SKM-1 (cell line): Measurements from ENCODE around the gene ZNF385C.

Source experiments
- DNase-seq: peaks from one replicate; lab custom pipeline; 2025; ENCODE audit not compliant: unreplicated experiment; lab: John Stamatoyannopoulos, UW

ZNF385C gene

DNA sequence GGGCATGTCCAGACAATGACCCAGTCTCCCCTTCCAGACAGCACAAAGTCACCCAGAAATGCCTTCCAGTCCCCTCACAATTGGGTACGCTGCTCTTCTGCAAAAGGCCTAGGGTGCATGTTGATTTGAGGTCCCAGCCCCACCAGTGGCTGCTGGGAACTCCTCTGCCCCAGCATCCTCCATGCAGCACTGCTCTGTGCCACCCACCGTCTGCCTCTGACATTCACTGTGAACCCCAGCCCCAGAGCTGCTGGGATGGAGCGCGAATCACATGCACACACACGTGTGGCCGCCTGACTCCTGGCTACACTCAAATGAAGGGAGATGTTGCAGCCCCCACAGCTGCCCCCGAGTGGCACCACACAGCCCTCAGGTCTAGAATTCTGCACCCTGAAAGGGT lies 46.6 kb downstream of the ZNF385C start:
- no peak for DNase-seq

DNA sequence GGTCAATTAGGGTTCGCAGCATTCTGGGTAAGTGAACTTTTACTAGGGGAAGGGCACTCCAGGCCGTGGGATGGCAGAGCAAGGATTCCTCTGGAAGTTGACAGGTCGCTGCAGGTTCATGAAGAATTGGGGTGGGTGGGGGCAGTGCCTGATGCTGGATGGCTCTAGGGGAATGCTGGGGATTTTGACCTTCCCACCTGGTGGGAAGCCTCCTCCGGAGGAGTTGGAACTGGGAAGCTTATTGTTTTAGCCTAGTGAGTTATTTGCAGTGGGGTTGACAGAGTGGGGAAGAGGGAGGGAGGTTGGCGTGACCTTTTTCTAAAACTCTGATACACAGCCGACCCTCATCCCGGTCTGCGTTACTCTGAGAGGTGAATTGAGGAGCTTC lies 47.3 kb downstream of the ZNF385C start:
- no peak for DNase-seq

DNA sequence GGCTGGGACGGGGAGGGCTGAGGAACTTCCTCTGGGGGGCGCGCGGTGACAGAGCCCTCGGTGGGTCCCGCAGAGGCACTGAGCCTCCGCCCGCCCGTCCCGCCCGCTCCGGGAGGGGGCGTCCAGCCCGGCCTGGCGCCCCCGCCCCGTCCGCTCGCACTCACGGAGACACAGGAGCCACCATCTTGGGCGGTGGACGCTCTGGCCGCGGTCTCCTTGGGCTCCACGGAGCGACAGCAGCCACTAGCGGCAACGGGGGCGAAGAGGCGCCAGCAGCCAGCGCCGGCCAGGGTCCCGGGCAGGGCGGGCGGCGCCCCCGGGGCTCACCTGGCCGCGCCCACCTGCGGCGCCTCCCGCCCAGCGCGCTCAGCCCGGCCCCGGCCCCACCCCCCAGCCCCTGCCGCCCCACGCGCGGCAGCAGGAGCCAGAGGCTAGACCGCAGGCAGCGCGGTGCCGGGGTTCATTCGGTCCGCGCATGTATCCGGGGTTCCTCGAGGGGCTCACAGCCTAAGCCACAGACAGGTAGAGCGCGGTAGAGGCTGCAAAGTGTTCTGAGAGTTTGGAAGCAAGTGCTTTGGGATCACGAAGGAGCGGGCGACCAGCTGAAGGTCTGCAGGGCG lies 47.8 kb downstream of the ZNF385C start, which contains the start of gene C17orf113:
TSS of gene C17orf113 (minus strand) at position 209 of the 620 bp plus-strand sequence. CDS start 7,225 bp downstream, outside the sequence.
- DNase-seq = no peak

DNA sequence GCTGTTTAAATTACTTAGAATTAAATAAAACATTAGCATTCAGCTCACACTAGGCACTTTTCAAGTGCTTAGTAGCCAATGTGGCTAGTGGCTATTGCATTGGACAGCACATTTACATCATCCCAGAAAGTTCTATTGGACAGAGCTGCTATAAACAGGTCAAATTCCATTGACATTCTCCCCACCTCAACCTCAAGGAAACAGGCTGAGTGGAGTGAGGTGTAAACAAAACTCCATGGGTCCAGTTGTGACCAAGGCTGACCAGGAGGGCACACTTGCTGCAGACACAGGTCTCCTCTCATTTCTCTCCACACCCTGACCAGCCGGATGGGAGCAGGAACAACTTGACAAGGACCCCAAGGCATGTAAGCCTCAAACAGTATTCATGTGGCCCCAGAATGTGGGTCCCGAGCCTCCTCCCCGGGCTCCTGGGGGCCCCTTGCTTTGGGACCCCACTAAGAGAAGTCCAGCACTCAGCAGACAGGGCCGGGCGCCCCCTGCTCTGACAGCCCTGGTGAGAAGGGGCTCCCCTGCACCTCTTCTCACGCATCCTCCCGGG lies 48.4 kb downstream of the ZNF385C start:
- DNase-seq = no peak

DNA sequence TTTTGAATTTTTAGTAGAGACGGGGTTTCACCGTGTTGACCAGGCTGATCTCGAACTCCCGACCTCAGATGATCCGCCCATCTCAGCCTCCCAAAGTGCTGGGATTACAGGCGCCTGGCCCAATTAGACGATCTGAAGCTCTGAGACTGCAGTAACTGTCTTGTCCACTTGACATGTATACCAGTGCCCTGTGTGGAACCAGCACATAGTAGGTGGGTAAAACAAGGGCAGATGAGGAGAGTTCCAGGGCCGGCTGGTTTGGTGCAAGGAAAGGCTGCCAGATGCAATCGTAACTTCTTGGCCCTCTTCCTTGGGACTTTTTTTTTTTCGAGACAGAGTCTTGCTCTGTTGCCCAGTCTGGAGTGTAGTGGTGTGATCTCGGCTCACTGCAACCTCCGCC lies 50.9 kb downstream of the ZNF385C start:
- DNase-seq = no peak

DNA sequence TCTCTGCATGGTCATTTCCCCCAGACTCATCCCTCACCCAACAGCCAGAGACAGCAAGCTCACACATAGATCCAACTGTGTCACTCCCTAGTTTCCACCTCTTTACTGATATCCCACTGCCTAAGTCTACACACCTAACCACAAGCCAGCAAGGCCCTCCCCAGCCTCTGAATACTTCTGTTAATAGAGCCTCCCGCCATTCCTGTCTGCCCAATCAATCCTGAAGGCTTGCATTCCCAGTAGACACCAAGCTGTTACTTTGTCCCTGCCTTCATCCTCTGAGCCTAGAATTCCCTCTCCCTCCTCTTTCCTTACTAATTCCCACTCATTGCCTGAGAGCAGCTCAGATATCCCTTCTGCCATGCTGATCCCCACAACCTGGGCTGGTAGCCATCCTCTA lies 52.6 kb downstream of the ZNF385C start:
- DNase-seq = no peak

DNA sequence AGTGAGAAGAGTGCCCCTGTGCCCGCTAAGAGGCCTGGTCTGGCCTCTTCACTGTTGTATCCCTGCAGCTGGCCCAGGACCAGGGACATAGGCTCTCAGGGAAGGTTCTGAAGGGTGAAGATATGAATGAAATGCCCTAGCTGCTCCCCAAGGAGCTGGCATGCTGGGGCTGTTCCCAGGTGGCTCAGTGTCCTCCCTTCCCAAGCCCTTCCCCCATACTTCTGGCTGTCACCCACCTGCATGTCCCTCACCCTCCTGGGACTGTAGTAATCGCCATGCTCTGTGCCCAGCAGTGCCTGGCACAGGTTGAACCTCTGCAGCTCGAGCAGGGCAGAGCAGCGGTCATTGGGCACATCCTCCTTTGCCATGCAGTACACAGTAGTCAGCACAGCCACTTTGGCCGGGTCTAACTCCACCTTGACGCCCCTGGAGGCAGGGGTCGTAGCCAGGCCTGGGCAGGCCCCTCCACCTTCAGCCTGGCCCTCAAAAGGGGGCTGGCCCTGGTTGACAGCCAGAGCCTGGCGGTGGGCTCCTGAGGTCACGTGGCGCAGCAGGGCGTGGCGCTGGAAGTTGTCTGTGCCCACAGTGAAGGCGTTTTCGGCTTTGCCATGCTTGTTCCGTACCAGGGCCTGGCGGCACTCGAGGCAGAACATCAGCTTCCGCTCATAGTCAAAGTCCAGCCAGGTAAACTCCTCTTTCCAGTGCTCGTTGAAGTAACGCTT lies 55.5 kb downstream of the ZNF385C start:
- DNase-seq = no peak

DNA sequence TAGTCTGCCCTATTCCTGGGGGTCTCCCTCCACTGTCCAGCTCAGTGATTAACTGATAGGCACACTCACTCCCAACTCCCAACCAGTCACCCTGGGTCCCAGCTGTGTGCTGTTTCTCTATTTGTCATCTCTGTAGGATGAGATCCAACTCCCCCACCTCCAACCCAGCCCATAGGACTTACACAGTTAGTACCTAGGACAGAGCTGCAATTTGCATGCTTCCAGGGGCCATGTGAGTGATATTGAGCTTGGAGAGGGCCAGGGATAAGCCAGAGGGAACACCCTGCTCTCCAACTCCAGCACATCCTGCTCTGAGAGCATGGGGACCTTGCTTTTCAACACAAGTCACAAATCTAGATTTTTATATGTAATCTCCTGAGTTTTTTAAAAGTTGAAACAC lies 56.7 kb downstream of the ZNF385C start:
- no peak for DNase-seq

DNA sequence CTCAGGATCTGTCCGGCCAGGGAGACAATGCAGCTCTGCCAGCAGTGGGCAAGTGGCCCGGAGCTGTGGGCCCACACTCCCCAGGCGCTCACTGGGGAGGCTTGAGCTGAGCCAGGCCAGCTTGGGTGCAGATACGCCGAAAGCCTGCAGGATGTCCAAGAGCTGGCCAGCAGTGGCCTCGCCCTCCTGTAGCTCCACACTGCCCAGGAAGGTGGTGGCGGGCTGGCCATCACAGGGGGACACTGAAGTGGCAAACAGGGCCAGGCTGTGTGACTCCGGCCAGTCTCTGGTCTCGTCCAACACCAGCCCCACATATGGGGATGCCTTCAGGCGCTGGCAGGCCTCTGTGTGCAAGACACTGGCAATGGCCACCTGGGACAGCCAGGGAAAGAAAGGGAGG lies 57.5 kb downstream of the ZNF385C start:
- no peak for DNase-seq

DNA sequence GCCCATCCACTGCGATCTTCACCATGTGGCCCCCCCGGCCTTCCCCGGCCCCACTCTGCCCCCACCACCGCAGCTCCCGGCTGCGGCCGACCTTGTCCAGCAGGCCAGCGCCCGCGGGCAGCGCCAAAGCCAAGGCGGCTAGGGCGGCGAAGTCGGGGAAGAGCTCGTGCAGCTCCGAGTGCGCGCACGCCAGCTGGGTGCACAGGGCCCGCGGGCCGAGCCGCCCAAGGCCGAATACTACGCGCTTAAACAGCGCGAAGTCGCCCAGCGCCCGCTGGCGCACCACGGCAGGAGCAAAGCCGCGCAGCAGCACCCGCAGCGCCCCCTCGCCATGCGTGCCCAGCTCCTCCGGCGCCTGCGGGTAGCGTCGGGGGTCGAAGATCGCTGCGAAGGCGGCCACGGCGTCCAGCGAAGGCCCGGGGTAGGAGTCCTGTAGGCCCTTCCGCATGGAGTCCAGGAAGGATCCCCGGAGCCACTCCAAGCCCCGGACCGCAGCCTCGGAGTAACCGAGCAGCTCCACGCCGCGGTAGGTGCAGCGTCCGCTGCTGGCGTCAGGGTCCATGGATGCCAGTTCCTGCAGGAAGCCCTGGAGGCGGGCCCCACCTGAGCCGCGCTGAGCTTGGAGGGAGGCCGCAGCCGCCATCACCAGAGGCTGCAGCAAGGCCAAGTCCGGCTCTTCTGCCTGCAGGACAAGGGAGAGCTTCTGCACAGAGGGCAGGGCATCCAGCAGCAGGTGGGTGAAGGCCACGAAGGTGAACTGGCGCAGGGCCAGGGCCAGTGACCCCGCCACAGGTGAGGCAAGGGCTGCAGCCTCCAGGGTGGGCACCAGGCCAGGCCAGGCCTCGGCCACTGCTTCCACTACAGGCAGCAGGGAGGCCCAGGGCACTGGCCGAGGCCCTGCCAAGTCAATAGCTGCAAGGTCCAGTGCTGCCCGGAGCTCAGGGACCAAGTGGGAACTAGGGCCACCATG lies 58.2 kb downstream of the ZNF385C start:
- DNase-seq = no peak

DNA sequence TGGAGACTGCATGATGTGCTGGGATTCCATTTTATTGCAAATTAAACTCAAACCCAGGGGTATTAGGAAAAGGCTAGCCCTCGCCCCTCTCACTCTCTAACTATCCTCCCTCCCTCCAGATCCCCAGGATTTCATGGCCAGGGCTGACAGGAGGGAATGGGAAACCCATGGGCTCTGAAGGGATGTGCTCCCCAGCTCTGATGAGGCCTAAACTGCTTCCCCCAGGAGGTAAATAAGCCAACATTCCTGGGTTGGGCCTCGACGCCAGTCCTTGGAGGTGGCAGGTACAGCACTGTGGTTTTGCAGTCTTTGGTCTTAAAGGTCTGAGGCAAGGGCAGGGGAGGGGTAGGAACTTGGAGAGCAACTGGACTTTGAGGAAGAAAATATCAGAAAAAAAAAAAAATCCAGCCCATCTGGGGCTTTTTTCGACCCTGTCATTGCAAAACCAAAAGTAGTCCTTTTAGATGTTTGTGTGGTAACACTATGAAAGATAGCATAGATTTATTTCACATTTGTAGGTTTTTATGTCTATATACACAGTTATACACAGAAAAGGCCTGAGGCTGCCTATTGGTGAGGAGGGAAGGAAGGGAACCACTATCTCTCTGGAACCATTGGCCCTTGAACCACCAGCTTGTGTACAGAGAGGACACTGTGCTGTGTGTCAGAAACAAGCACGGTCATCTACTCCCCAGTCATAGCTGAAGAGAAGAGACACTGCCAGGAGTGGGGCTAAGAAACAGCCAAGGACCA lies 59.9 kb downstream of the ZNF385C start:
- no peak for DNase-seq

DNA sequence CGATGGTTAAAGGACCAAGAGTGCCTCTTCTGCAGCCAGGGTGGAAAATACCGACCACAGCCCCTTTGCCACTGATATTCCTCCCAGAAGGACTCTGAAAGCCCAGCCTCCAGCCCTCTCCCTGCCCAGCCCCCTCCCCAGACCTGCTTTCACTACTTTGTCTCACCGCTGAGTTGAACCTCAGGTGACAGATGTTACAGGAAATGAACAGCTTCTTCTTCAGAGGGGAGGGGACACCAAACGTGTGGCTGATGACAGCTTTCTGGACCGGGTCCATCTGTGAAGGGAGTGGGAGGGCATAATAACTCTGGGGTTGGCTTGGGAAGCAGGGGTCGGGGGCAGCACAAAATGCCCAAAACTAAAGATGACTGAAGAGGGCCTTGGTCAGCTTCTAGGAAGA lies 64.2 kb downstream of the ZNF385C start:
- DNase-seq = no peak

DNA sequence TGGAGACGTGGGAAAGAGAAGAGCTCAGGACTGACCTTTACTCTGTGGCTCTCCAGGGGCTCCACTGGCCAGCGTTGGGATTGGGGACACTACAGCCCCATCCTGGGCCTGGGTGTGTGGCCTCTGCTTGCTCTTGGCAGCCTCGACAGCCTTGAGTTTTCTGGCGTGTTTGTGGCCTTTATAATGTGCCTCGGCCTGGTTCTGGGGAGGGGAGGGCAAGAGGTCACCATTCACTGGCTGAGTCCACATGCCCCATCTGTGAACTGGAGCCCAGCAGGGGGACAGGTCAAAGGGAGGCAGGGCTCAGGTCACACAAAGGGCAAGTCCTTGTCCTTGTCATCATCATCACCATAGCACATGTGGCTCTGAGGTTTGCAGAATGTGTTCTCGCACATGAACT lies 66.7 kb downstream of the ZNF385C start:
- no peak for DNase-seq

DNA sequence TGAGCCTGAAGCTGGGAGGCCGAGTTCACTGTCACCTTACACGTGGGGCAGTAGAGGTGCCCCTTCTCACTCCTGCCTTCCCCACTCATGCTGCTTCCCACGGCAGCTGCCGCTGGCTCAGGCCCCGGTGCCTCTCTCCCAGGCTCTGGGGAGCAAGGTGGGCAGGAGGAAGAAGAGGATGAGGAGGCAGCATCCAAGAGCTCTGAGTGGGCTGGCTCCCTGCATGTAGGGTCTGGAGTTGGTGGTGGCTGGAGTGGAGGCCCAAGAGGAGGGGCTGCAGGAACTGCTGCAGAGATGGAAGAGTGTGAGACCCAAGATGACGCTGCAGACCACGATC lies 69.5 kb downstream of the ZNF385C start:
- DNase-seq = no peak

DNA sequence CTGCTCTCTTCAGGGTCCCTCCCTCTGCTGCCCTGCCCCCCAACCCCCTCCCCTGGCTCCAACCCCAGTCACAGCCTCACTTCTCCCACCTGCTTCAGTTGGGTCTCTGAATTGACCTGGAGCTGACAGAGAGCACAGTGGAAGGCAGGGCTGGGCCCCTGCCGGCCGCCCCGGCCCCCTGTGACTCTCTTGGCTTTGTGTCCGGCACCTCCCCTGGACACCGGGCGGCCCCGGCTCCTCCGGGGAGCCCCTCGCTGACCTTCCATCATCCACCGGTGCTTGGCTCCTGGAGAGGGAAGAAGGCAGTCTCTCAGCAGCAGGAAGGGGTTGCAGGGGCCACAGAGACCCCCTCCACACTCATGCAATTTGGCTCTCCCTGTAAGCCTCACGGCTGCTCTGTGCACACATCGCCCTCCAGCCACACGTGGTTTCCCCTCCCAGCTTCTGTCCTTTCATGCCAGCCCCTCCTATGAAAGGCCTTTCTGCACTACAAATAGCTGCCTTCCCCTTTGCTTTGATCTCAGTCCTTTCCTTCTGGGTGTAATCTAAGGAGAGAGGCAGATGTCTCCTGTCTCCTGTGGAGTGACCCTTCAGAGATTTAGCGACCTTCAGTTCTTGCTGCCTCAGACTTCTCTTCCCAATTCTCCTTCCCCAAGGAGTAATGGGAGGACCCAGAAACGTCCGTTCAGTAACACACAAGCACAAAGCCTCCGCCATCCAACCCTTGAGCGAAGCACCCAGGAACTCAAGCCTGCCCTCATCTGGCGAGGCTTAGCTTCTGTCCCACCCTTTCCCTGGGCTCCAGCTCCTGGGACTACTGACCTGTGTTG lies 70.1 kb downstream of the ZNF385C start:
- DNase-seq = no peak

DNA sequence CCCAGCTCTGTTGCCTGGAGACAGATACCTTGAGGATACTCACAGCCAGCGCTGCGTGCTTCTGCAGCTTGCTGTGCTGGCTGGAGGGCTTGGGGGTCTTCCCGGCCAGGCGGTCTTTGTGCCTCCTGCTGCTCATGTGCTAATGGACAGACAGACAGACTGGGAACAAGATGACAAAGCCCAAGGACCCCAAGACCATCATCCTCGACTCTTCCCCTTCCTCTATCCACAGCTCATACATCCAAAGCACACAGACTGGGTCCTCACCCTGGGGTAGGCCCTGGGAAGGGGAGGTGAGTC lies 70.7 kb downstream of the ZNF385C start:
- no peak for DNase-seq

DNA sequence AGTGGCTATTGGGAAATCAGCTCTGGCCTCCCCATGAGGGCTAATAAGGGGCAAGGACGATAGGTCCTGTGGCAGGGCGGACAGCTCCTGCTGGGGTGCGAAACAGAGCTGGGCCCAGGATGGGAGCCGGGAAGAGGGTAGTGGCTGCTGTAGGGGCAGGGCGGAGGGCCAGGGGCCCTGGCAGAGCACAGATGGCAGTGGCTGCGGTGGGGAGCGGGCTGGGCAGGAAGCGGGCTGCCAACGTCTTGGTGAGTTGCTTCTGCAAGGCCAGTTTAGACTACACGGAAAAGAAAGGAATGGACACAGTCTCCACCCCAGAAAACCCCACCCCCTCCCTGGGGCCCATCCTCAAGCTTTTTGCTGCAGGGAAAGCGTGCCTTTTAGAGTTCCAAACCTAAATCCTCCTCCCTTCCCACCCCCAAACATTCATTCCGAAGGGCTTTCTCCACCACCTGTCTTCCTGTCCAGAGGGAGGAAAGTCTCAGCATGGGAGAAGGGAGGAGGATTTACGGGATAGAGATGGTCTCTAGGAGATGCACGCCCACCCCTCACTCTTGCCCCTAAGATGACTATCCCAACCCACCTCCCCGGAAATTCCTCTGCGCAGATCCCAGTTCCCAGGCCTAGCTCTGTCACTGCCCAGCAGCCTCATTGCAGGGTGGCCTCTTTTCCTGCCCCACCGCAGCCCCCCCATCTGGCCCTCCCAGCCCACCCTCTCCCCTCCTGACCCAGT lies 71.2 kb downstream of the ZNF385C start:
- DNase-seq = no peak

DNA sequence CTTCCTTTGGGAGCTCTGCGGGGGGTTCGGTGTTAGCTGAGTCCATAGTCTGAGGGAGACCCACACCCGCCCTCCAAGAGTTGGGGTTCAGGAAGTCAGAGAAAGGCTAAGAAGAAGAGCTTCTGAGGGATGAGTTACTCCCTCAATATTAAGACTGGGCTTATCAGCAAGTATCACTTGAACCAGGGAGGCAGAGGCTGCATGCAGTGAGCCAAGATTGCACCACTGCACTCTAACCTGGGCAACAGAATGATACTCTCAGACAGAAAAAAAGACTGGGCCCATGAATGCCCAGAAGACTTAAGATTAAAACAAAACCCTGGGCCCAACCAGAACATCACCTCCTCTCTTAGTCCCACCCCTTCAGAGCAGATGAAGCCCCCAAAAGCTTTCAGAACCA lies 72.3 kb downstream of the ZNF385C start:
- no peak for DNase-seq

DNA sequence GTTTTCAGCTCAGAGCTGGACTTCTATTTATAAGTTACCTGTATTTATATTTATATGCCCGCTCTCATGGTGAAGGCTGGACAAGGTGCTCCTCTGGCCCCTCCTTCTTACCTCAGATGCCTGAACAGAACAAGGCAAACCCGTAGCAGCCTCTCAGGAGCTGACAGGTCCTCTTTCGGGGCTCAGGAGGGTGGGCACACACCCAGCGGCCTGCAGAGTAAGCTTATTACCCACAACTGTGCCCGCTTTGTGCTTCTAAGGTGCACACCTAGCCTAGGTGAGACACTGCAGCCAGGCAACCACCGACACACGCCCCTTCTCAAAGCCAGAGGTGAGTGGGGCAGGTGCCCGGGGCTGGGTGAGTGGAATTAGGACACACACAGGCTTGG lies 73.1 kb downstream of the ZNF385C start:
- no peak for DNase-seq
